M059J (cell line): ENCODE results near the gene ZNF41. TPM values are rescaled to one million over a fixed set of nuclear protein-coding genes. Genes with fewer than 3 reads are reported as not detected.
"Not testable (repeated sequence)": the region's sequence is repeated elsewhere in the genome, so short reads cannot be mapped to it uniquely, and the experiment has no call there.

ENCODE experiments used
- DNase-seq: peaks from one replicate; pipeline ENCODE4 v3.0.0-alpha.2; 2012; ENCODE audit warnings: low read depth
- total RNA-seq: library from RNA; depleted of rRNA; stranded (reverse); fragments of >200 nt; shearing (Covaris generic); gene quantifications from 2 replicates; pipeline ENCODE4 v1.2.3, GENCODE V29; 2014; rRNA removed

ZNF41 gene
- 8.2 and 11.7 TPM in 2 replicates for total RNA-seq

DNA sequence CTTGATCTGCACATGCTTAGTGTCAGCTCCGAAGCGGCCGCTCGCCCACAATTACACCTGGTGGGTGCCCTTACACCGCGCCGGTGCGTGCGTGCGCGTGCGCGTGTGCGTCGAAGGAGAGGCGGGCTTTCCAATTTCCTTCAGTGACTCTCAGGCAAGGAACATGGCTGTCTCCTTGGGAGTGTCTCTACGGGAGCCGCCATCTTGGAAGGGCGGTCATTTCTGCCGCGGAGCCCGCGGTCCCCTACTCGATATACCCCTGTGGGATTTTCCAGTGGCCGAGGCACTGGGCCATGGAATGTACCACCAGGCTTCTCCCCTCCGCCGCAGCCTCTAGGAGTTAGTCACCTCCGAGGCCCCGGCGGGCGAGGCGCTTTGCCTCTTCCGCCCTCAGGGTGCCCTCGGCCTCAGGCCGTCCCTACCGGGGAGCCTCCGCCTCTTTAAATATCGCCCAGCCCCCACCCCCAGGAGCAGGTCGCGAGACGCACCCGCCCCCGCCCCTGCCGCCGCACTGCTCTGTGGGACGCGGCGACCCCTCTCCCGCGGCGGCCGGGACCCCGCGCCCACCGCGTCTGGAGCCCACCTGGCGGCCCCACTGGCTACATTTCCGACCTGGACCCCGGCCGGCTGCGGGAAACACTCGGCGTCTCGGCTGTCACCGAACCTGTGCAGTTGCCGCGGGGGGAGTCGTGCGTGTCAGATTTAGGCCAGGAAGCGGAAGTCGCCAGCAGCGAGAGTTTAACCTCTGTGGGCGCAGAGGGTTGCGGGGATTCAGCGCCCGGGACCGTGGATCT, at the start of gene ZNF41:
ZNF41 (minus strand) TSS at position 711 of the 794 bp plus-strand sequence. CDS start 15,741 bp downstream, outside the sequence.
- peak; percentile 90 for DNase-seq

DNA sequence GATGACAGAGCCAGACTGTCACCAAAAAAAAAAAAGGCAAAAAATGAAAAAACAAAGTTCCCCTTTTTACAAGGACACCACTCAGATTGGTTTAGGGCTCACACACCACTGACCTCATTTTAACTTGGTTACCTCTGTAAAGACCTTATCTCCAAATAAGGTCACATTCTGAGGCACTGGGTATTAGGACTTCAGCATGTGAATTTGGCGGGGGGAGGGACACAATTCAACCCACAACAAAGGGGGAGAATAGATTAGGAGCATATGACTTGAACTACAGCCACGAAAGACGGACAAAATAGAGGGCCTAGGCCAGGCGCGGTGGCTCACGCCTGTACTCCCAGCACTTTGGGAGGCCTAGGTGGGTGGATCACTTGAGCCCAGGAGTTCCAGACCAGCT, 47.0 kb upstream of the ZNF41 start:
- DNase-seq: no peak

DNA sequence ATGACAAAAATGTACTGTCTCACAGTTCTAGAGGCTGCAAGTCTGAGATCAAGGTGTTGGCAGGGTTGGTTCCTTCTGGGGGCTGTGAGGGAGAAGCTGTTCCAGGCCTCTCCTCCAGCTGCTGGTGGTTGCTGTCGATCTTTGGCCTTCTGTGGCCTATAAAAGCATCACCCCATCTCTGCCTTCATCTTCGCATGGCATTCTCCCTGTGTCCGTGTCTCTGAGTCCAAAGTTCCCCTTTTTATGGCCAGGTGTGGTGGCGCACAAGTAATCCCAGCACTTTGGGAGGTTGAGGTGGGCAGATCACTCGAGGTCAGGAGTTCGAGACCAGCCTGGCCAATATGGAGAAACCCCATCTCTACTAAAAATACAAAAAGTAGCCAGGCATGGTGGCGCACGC, 46.5 kb upstream of the ZNF41 start:
- no peak for DNase-seq

DNA sequence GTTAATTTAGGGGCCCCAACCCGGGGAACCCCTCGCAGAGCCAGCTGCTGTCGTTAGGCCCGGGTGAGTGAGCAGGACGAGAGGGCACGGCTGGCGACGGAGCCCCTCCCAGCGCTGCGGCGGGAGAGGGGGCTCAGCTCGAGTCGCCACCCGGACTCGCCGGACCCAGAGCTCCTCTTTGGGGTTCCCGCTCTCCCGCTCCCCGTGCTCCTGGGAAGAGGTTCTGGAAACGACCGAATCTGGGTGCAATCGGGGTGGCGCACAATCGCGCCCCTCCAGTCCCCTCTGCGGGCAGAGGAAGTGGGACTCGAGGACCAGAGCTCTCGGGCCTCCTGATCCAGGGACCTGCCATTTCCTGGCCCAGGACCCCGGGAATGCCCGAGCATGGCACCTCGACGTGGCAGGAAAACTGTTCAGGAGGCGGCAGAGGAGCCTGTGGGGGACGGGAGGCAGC, 40.7 kb upstream of the ZNF41 start:
- no peak for DNase-seq

DNA sequence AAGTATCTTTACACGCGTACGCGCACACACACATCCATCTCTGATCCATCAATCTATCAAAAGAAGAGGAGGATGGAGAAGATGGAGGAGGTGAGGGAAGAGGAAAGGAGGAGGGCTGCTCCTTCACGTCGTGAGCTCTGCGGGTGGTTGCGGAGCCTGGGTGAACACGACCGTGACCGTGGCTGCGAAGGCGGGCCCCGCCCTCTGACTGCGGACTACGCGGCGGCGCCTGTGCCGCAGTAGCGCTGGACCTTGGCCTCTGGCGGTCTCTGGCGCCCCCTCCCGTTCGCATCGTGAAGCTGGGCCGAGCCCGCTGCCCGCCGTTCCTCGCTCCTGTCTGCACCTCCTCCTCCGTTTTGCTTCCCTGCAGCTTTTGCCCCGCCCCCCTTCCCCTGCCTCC, 40.3 kb upstream of the ZNF41 start:
- peak; percentile 69 for DNase-seq

DNA sequence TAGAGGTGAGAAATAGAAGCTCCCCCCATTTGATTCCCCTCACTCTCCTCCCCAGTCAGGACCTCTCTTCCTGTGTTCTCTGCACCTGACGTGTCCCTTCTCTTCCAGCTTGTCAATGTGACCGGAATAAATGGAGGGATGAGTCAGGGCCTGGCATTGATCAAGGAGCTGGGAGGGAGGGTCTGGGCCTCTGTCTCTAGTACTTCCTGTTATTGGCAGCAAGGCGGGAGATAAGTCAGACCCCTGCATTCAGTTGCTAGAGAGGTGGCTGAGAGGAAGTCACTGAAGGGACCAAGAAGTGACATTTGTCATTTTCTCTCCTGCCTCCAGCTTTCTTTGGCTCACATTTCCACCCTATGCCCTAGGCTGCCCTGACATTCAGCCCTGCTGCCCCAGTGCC, 35.1 kb upstream of the ZNF41 start:
- no peak for DNase-seq

DNA sequence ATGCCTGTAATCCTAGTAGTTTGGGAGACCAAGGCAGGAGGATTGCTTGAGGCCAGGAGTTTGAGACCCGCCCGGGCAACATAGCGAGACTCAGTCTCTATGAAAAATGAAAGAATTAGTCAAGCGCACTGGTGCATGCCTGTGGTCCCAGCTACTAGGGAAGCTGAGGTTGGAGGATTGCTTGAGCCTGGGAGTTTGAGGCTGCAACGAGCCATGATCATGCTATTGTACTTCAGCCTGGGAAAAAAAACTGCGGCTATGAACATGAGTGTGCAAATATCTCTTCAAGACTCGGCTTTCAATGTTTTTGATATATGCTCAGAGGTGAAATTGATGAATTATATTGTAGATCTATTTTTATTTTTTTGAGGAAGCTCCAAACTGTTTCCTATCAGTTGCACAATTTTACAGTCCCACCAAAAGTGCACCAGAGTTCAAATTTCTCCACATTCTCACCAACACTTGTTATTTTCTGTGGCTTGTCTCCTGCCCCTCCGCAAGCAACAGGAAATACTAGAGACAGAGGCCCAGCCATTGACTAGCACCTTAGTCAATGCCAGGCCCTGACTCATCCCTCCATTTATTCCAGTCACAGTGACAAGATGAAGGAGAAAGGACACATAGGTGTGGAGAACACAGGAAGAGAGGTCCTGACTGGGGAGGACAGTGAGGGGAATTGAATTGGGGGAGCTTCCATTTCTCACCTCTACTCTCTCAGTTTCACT, 33.1 kb upstream of the ZNF41 start:
- DNase-seq: peak; percentile 74

DNA sequence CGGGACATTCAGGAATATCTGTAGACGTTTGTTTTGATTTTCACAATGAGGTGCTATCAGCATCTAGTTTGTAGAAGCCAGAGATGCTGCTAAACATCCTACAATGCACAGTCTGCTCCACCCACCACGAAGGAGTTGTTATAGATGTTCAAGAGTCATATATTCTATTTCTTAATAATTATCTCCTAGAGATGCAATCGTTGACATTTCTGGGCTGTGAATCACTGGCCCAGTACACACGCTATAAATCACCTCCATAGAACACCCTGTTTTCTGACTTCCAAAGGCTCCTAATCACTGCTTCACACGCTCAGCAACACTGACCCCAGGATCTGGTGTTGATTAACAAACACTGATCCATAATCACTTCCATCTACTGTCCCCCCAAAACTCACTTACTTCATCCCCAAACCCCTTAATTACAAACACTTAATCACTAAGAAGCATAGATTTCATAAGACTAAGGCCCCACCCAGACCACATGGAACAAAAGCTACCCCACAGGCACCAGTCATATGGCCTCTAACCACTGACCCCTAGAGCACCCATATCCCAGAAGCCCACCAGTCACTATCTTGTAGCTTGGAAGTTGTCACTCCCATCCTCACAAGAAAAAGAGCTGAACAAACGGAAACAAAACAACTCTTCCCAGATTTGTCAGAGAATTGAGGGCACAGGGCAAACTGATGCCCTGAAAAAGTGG, 31.7 kb upstream of the ZNF41 start:
- DNase-seq: peak; percentile 55

DNA sequence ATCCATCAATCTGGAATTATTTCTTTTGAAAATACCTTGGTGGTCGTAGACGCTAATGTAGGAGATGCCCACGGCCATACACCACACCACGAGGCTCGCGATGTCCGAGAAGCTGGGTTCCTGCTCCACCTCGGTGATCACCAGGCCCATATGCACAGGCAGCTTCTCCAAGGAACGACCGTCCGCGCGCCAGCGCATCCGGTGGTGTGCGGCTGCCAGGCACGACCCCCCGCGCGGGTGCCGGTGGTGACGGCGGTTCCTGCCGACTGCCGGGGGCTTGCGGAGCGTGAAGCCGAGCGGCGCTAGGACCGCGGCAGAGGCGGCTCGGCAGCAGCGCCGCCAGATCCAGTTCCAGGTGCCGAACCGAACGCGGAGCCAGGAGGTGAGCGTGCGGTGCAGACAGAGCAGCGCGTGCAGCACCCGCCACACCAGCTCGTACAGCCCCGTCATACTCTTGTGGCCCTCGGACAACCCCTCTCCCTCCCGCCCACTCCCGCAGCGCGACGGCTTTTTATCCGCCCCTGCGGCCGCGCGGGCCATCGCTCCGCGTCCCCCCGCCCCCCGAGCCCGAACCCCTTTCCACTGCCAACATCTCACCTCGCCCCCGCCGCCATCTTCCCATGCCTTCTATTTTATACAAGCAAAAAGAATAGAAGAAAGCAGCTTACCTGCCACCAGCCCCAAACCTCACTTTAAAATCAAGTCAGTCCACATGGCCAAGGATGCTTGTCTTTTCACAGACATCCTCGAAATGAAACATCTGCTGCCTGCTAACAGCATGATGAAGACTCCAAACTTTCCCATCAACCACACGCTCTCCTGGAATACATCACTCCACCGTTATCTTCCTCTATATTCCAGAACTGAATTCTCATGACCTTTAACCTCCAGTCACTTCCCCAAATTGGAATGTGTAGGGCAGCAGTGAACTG, 30.3 kb upstream of the ZNF41 start:
- DNase-seq: not testable (repeated sequence)

DNA sequence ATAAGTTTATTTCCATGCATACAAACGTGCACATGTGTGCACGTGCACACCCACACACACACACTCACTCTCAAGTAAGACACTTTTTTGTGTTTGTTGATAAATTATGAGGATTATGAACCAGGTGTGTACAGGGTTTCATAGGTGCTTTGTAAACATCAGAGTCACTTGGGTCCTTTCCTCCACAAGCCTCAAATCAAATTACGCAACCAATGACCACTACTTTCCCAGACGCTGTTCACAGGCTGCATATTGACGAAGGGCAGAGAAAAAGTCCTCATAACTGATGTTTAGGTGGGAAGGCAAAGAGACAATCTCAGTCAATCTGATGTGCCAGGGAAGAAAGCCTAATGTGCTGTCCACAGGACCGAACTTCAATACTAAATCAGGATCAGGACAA, 29.4 kb upstream of the ZNF41 start:
- DNase-seq: not testable (repeated sequence)

DNA sequence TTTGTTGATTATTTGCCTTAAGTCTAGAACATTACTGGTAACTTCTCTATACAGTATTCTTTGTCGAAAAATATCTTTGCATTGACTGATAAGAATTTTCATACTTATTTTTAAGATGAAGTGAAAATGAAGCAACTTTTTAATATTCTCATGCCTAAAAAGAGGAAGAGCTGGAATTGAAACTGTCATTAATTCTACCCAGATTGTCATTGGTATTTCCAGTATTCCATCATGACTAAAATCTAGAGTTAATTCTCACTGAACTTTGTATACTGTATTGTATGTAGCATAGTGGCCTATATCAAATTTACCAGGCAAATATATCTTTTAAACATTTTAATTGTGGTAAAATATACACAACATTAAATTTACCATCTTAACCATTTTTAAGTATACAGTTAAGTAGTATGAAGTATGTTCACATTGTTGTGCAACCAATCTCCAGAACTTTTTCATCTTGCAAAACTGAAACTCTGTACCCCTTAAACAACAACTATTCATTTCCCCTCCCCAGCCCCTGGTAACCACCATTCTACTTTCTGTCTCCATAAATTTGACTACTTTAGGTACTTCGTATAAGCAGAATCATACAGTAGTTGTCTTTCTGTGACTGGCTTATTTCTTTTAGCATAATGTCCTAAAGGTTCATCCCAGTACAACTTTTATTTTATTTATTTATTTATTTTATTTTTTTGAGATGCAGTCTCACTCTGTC, 24.3 kb upstream of the ZNF41 start:
- no peak for DNase-seq

DNA sequence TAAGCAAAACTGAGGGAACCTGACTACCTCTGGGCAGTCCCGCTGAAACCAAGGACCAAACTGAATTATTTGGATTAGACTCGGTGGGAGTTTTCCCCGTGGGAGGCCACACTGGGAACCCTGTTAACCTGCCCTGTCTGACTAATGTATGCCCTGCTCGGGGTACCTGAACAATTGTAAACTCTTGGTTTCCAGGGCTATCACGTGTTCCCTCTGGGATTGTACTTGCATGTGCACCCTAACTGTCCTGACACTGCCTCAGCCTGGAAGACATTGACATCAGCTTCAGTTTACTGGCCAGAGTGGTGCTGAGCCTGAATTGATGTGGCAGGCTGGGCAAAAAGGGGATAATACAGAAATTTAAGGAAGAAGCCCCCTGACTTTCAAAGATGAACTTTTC, 20.1 kb upstream of the ZNF41 start:
- no peak for DNase-seq

DNA sequence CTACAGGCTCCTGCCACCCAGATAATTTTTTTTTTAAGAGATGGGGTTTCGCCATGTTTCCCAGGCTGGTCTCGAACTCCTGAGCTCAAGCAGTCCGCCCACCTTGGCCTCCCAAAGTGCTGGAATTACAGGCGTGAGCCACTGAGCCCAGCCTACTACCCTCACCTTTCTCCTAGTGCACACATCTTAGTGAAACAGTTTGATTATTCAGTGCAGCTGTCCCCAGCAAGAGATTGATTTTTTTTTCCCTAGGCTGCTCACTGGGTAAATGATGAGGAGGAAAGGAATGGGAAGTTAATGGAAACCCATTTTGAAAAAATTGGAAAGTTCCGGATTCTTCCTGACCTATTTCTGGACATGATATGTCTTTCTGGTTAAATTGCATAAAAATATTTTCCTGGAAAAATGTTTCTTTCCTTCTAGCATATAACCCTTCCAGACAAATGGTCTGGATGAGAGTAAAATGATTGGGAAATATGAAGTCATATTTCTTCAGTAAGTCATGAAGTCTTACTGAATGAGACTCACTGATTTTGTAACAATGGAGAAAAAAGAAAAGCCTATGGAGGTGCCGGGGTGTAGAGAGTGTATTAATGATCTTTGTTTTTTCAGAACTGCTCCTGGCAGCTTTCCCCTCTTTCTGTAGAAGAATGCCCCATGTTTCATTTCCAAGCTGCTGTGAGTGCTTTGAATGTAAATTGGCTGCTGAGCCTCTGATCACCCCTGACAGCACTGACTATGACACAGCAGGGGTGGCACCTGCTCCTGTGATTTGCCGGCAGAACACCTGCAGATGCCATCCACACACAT, 19.5 kb upstream of the ZNF41 start:
- DNase-seq: no peak

DNA sequence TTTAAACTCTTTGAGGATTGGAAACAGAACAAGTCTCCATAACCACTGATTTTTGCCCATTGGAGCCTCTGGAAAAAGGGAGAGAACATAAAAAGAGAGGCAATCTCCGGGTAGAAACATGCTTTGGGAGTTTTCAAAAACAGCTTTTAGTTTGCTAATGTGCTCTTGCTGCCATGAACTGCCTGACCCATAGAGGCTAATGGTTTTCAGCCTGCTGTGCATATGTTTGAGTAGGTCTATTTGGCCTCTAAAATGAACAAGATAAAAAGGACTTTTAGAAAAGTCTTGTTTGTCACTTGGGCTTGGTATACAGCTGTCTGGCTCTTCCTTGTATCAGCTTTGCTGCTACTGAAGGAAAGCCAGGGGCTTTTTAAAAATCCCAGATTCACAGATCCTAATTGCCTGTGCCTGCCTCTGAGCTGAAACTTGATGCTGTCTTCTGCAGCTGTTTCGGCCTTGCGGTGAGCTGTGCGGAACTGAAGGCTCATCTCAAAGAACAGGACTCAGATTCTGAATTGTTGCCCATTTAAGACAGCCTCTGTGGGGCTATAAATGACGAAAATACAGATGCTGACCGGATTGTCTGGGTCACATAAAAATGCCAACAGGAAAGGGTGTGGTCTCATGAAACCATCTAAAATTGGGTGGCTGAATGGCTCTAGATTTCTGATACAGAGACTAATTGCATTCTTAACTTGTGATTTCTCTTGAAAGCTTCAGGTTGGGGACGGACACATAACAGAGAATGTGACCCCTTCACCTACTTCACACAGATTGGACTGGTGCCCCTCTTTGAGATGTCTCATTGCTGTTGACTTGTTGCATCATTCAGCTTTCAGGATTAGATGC, 18.4 kb upstream of the ZNF41 start:
- no peak for DNase-seq

DNA sequence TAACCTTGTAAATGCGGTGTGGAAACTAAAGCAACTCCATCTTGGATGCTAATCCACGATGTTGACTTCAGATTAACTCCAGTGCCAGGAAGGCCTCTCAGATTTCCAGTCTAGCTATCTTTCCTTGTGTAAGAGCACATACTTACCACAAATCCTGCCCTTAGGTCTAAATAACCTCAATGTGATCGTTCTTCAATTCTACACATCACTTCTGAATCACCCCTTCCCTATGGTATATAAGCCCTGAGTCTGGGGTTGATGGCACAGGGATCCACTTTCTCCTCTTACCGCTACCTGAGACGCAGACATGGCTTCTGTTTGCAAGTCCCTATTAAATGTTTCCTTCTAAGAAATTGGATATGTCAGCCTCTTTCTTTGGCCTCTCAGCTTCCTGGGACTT, 17.5 kb upstream of the ZNF41 start:
- DNase-seq: no peak

DNA sequence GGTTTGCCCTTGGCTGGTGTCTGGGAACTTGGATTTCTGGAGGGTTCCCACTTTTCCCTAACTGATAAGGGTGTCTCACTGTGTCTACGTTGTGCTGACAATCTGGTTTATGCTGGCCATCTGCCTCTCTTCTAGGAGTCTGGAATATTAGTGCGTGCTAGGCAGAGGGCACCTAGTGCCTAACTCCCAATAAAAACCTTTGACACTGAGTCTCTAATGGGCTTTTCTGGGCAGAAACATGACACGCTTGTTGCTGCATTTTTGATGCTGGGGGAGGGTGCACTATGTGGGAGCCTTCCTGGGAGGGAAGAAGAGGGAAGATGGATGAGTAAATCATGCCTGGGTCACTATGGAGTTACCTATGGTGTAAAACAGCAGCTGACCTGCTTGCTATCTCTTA, 16.3 kb upstream of the ZNF41 start:
- peak; percentile 7 for DNase-seq

DNA sequence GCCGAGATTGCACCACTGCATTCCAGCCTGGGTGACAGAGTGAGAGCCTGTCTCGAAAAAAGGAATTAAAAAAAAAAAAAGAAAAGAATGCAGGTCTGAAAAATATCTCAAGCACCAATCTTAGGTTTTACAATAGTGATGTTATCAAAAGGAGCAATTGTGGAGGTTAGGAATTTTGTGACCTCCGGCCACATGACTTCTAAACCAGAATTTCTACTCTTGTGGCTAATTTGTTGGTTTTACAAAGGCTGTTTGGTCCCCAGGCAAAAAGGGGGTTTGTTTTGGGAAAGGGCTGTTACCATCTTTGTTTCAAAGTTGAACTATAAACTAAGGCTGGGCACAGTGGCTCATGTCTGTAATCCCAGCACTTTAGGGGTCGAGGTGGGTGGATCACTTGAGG, 15.4 kb upstream of the ZNF41 start:
- DNase-seq: peak; percentile 9

DNA sequence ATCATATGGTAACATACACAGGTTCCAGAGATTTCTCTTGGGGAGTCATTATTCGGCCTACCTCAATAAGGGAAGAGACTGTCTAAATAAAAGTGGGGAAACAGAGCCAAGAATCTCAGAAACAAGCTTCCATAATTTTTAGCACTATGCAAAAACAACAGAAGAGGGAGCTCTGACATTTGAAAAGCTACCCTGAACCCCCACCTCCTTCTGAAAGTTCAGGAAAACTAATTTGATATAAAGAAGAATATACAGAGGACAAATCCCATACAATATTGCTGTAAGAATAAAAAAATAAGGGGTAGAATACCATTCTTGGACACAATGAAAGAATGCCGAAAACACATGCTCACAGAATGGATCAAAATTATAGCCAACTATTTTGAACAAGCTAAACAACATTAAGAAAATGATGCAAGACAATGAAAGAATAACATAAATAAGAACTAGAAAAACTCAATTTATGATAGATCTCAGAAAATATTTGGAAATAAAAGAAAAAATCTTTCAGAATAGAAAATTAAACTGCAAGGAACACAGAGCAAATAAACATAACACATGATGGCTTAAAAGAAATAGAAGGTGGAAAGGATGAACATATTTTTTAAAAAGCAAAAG, 14.4 kb upstream of the ZNF41 start:
- DNase-seq: peak; percentile 20
